GM21360 (cell line): ENCODE measurements around the gene SPAG17.
A peak's percentile ranks its signal among the peaks of the same experiment; 100 is the strongest.

Source experiments
- ATAC-seq: cut with Tn5 transposase; IDR thresholded peaks from one replicate; pipeline ENCODE4 v1.9.1; 2021; ENCODE audit warnings: mild to moderate bottlenecking, moderate library complexity; ENCODE audit not compliant: unreplicated experiment

Gene SPAG17

GRCh38 chr1:118169016-118169415 is 16.0 kb downstream of the SPAG17 start:
- ATAC-seq: no peak

GRCh38 chr1:118160806-118161205 is 24.2 kb downstream of the SPAG17 start:
- ATAC-seq: no peak

GRCh38 chr1:118159569-118159968 is 25.5 kb downstream of the SPAG17 start:
- ATAC-seq: no peak

GRCh38 chr1:118158924-118159323 is 26.1 kb downstream of the SPAG17 start:
- no peak for ATAC-seq

GRCh38 chr1:118157506-118157905 is 27.5 kb downstream of the SPAG17 start:
- ATAC-seq: no peak

- ATAC-seq: no peak
Measured at GRCh38 chr1:118155106-118155505, 29.9 kb downstream of the SPAG17 start.

- ATAC-seq: no peak
Measured at GRCh38 chr1:118154220-118154619, 30.8 kb downstream of the SPAG17 start.

GRCh38 chr1:118151312-118151937 is 33.6 kb downstream of the SPAG17 start:
- no peak for ATAC-seq

- ATAC-seq: no peak
Measured at GRCh38 chr1:118149799-118150198, 35.2 kb downstream of the SPAG17 start.

GRCh38 chr1:118148034-118148433 is 37.0 kb downstream of the SPAG17 start:
- no peak for ATAC-seq

- no peak for ATAC-seq
Measured at GRCh38 chr1:118147522-118147921, 37.5 kb downstream of the SPAG17 start.

GRCh38 chr1:118145721-118146120 is 39.3 kb downstream of the SPAG17 start:
- no peak for ATAC-seq

- no peak for ATAC-seq
Measured at GRCh38 chr1:118144684-118145083, 40.3 kb downstream of the SPAG17 start.

GRCh38 chr1:118143831-118144230 is 41.2 kb downstream of the SPAG17 start:
- ATAC-seq: no peak

- ATAC-seq: no peak
Measured at GRCh38 chr1:118143121-118143520, 41.9 kb downstream of the SPAG17 start.

- no peak for ATAC-seq
Measured at GRCh38 chr1:118142546-118142945, 42.5 kb downstream of the SPAG17 start.

GRCh38 chr1:118137900-118138299 is 47.1 kb downstream of the SPAG17 start:
- no peak for ATAC-seq

- ATAC-seq: peak; percentile 100
Measured at GRCh38 chr1:118136187-118136941, 48.7 kb downstream of the SPAG17 start.

- no peak for ATAC-seq
Measured at GRCh38 chr1:118132000-118132399, 53.0 kb downstream of the SPAG17 start.

GRCh38 chr1:118128761-118129160 is 56.3 kb downstream of the SPAG17 start:
- no peak for ATAC-seq

GRCh38 chr1:118124064-118124463 is 61.0 kb downstream of the SPAG17 start:
- no peak for ATAC-seq

GRCh38 chr1:118123116-118123839 is 61.8 kb downstream of the SPAG17 start:
- no peak for ATAC-seq
